Type B pancreatic cell (in vitro differentiated cells): ENCODE data around the gene CNOT10. TPM values are rescaled to one million over a fixed set of nuclear protein-coding genes. Genes with fewer than 3 reads are reported as not detected.

Experiments
- DNase-seq: peaks from one replicate; pipeline ENCODE4 v3.0.0; 2021; ENCODE audit warnings: mixed read lengths; ENCODE audit not compliant: unreplicated experiment; ENCODE audit errors: extremely low spot score
- H3K27ac Mint-ChIP-seq: 2 replicates; pipeline ENCODE4 v1.8.0; 2021; ENCODE audit warnings: mild to moderate bottlenecking, mixed read lengths
- H3K27me3 Mint-ChIP-seq: 2 replicates; pipeline ENCODE4 v1.8.0; 2021; ENCODE audit warnings: mixed read lengths
- H3K36me3 Mint-ChIP-seq: 2 replicates; pipeline ENCODE4 v1.8.0; 2021; ENCODE audit warnings: mixed read lengths
- H3K4me1 Mint-ChIP-seq: one replicate; pipeline ENCODE4 v1.8.0; 2021; ENCODE audit warnings: mixed read lengths; ENCODE audit not compliant: unreplicated experiment
- H3K4me3 Mint-ChIP-seq: 2 replicates; pipeline ENCODE4 v1.8.0; 2021; ENCODE audit warnings: mild to moderate bottlenecking, mixed read lengths
- H3K9me3 Mint-ChIP-seq: 2 replicates; pipeline ENCODE4 v1.8.0; 2021; ENCODE audit warnings: mixed read lengths
- CTCF ChIP-seq: fragments of 200-600 bp; sonication (generic); conservative IDR thresholded peaks from 2 replicates; pipeline ENCODE4 v1.5.0; 2021; ENCODE audit warnings: antibody characterized with exemption, mild to moderate bottlenecking
- total RNA-seq: library from RNA; stranded (reverse); gene quantifications from 2 replicates; pipeline ENCODE4 v1.2.1, GENCODE V29; 2021; ENCODE audit warnings: low replicate concordance

The CNOT10 gene
- total RNA-seq, 1 donor from 2014 or later, result 42.8 TPM

- Mint-ChIP-seq H3K4me1 (peaks cover 5% of the 10 kb centered on the region), H3K36me3 (peaks cover 38% of the 10 kb centered on the region), H3K4me3 (no peak overlapping the region), H3K27ac (no peak overlapping the region), H3K27me3 (no peaks in the 10 kb centered on the region), H3K9me3 (no peaks in the 10 kb centered on the region)
- no peak for DNase-seq
- TF ChIP-seq CTCF, result no peak
These were observed 21.5 kb downstream of the CNOT10 start for GRCh38 chr3:32706348-32707025.

GRCh38 chr3:32707026-32707370, 22.0 kb downstream of the CNOT10 start:
- peaks cover 37% of the 10 kb centered on the region for H3K36me3 Mint-ChIP-seq
- no peak overlapping the region for H3K4me3 Mint-ChIP-seq
- no peaks in the 10 kb centered on the region for H3K27me3 Mint-ChIP-seq
- H3K9me3 Mint-ChIP-seq, result no peaks in the 10 kb centered on the region
- H3K27ac Mint-ChIP-seq, result no peak overlapping the region
- TF ChIP-seq CTCF, result no peak
- DNase-seq, result no peak
- H3K4me1 Mint-ChIP-seq, result peaks cover 5% of the 10 kb centered on the region

GRCh38 chr3:32708672-32709283, 23.8 kb downstream of the CNOT10 start:
- no peak for TF ChIP-seq CTCF
- Mint-ChIP-seq H3K4me3 (no peak overlapping the region), H3K36me3 (peaks cover 32% of the 10 kb centered on the region), H3K4me1 (no peaks in the 10 kb centered on the region), H3K9me3 (no peaks in the 10 kb centered on the region), H3K27ac (no peak overlapping the region), H3K27me3 (no peaks in the 10 kb centered on the region)
- DNase-seq, result no peak

- H3K27me3 Mint-ChIP-seq, result no peaks in the 10 kb centered on the region
- no peaks in the 10 kb centered on the region for H3K9me3 Mint-ChIP-seq
- no peak for TF ChIP-seq CTCF
- no peaks in the 10 kb centered on the region for H3K4me1 Mint-ChIP-seq
- no peak overlapping the region for H3K27ac Mint-ChIP-seq
- no peak overlapping the region for H3K4me3 Mint-ChIP-seq
- peaks cover 32% of the 10 kb centered on the region for H3K36me3 Mint-ChIP-seq
- DNase-seq, result no peak
These were observed 24.4 kb downstream of the CNOT10 start for GRCh38 chr3:32709346-32709745.

GRCh38 chr3:32712506-32713055, 27.6 kb downstream of the CNOT10 start:
- no peak for TF ChIP-seq CTCF
- H3K27ac Mint-ChIP-seq, result no peak overlapping the region
- no peaks in the 10 kb centered on the region for H3K9me3 Mint-ChIP-seq
- H3K4me3 Mint-ChIP-seq, result no peak overlapping the region
- no peaks in the 10 kb centered on the region for H3K4me1 Mint-ChIP-seq
- peaks cover 30% of the 10 kb centered on the region for H3K36me3 Mint-ChIP-seq
- DNase-seq, result no peak
- no peaks in the 10 kb centered on the region for H3K27me3 Mint-ChIP-seq
